Keratinocyte (primary cell): ENCODE data around the gene GTF3C5. TPM values are rescaled to one million over a fixed set of nuclear protein-coding genes. Genes with fewer than 3 reads are reported as not detected.

Experiments used
- DNase-seq: peaks from one replicate; pipeline ENCODE4 v3.0.0-alpha.2; 2011; ENCODE audit warnings: low read depth, missing footprints, low spot score
- FAIRE-seq: peaks from 2 replicates; lab custom pipeline; 2011; peaks lifted over from hg19 to GRCh38; lab: Jason Lieb, UNC
- H2AFZ ChIP-seq: 2 replicates; pipeline ENCODE4 v1.6.0; 2012; ENCODE audit warnings: low read length, control low read depth, inconsistent platforms; ENCODE audit not compliant: control insufficient read depth
- H3K27ac ChIP-seq: 2 replicates; pipeline ENCODE4 v1.5.1; 2011; ENCODE audit warnings: low read length; ENCODE audit not compliant: control insufficient read depth, insufficient read depth
- H3K27me3 ChIP-seq: 3 replicates; pipeline ENCODE4 v1.6.0; 2011; ENCODE audit warnings: low read length; ENCODE audit not compliant: control insufficient read depth, insufficient read depth; ENCODE audit errors: extremely low read depth
- H3K36me3 ChIP-seq, 2 experiments: 2 replicates in 1 of 2; 3 replicates in 1 of 2; pipeline ENCODE4 v1.5.1; 2011; ENCODE audit warnings: low read length in 2 of 2, mild to moderate bottlenecking in 1 of 2; ENCODE audit not compliant: control insufficient read depth in 2 of 2, insufficient read depth in 2 of 2; ENCODE audit errors: extremely low read depth in 1 of 2
- H3K4me1 ChIP-seq: 3 replicates; pipeline ENCODE4 v1.5.1; 2011; ENCODE audit warnings: low read length; ENCODE audit not compliant: control insufficient read depth, insufficient read depth; ENCODE audit errors: extremely low read depth
- H3K4me2 ChIP-seq: 3 replicates; pipeline ENCODE4 v1.6.0; 2011; ENCODE audit warnings: low read depth, low read length; ENCODE audit not compliant: control insufficient read depth, insufficient read depth; ENCODE audit errors: extremely low read depth
- H3K4me3 ChIP-seq, 3 experiments: fragments of 200-600 bp in 1 of 3; sonication (generic) in 1 of 3; 2 replicates in 2 of 3; 3 replicates in 1 of 3; pipeline ENCODE4 v1.5.1; 2011 to 2016; ENCODE audit warnings: low read length in 3 of 3, mild to moderate bottlenecking in 3 of 3, control low read depth in 2 of 3, inconsistent platforms in 1 of 3, low read depth in 1 of 3, mixed read lengths in 1 of 3, mixed run types in 1 of 3, moderate library complexity in 1 of 3; ENCODE audit not compliant: control insufficient read depth in 2 of 3, insufficient read depth in 2 of 3; ENCODE audit errors: extremely low read depth in 1 of 3
- H3K79me2 ChIP-seq: 2 replicates; pipeline ENCODE4 v1.6.0; 2012; ENCODE audit warnings: low read length; ENCODE audit not compliant: control insufficient read depth, insufficient read depth
- H3K9ac ChIP-seq: 3 replicates; pipeline ENCODE4 v1.6.0; 2011; ENCODE audit warnings: low read length; ENCODE audit not compliant: control insufficient read depth, insufficient read depth; ENCODE audit errors: extremely low read depth
- H3K9me1 ChIP-seq: 3 replicates; pipeline ENCODE4 v1.6.0; 2011; ENCODE audit warnings: low read length; ENCODE audit not compliant: control insufficient read depth, insufficient read depth; ENCODE audit errors: extremely low read depth
- H3K9me3 ChIP-seq: 2 replicates; pipeline ENCODE4 v1.5.1; 2012; ENCODE audit warnings: low read depth, low read length; ENCODE audit not compliant: control insufficient read depth
- H4K20me1 ChIP-seq: 3 replicates; pipeline ENCODE4 v1.6.0; 2011; ENCODE audit warnings: low read length; ENCODE audit not compliant: control insufficient read depth, insufficient read depth; ENCODE audit errors: extremely low read depth
- EZH2 ChIP-seq: IDR thresholded peaks from one replicate; pipeline ENCODE4 v1.6.1; 2012; ENCODE audit warnings: inconsistent platforms, mild to moderate bottlenecking, low read length, moderate library complexity
- dilution Hi-C: fragments of 300-500 bp; cut with MboI; formaldehyde crosslinking; loops from one replicate; pipeline ENCODE4 v1.7.0; 2020; ENCODE audit warnings: low sequenced_read_pairs; ENCODE audit not compliant: extremely low pct_ligation_motif_present
- polyA plus RNA-seq, 5 experiments: library from polyadenylated mRNA; depleted of rRNA in 3 of 5; stranded (reverse) in 3 of 5; stranded (forward) in 1 of 5; unstranded in 1 of 5; fragments of >200 nt; gene quantifications; 1 replicate in 1 of 5; 2 replicates in 3 of 5; 3 replicates in 1 of 5; pipeline versions ENCODE4 v1.2.1 to v1.2.3, GENCODE V29; 2011 to 2012; ENCODE audit warnings: missing spikeins in 2 of 5, low read depth in 1 of 5, low replicate concordance in 1 of 5
- TF ChIP-seq, protein P1 (sequence below), 3 experiments: IDR thresholded peaks in 1 of 3; conservative IDR thresholded peaks in 1 of 3; optimal IDR thresholded peaks in 1 of 3; 2 replicates in 2 of 3; 3 replicates in 1 of 3; pipeline versions ENCODE3 to v1.5.1; 2011; ENCODE audit warnings: low read length in 3 of 3, mild to moderate bottlenecking in 3 of 3, moderate library complexity in 2 of 3, control low read depth in 1 of 3, inconsistent platforms in 1 of 3; ENCODE audit not compliant: insufficient read depth in 2 of 3; ENCODE audit errors: extremely low read depth in 1 of 3

GTF3C5 gene
- polyA plus RNA-seq, 1 donor (not counting 4 experiments of a cell fraction or from before 2014, with no cell fraction given) = 37.2 TPM

DNA sequence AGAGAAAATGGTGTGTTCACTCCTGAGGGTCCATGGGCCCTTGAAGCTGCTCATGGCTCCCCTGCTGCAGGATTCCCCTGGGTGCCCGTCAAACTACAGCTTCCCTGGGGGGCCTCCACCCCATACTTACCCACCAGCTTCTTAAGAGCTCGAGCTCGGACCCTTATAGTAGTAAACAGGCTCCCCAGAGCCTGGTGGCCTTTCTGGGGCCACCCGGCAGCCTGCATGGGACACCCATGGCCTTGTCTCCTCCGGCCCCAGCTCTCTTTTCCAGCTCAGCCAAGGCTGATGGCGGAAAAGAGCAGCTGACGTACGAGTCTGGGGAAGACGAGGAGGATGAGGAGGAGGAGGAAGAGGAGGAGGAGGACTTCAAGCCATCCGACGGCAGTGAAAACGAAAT lies 26.8 kb downstream of the GTF3C5 start:
- dilution Hi-C loops = no loop called here
- Histone ChIP-seq H3K27me3 (no peaks in the 10 kb centered on the region), H3K4me3 (no peak overlapping the region), H3K27ac (no peak overlapping the region), H3K9me3 (no peaks in the 10 kb centered on the region), H3K79me2 (no peaks in the 10 kb centered on the region), H4K20me1 (no peaks in the 10 kb centered on the region), H3K4me2 (no peak overlapping the region), H3K36me3 (peaks cover 0 to 16% of the 10 kb centered on the region in 2 experiments), H3K4me1 (peaks cover 34% of the 10 kb centered on the region), H3K9me1 (peaks cover 3% of the 10 kb centered on the region), H3K9ac (no peak overlapping the region), H2AFZ (no peak overlapping the region)
- FAIRE-seq = no peak
- TF ChIP-seq EZH2 = no peak
- TF ChIP-seq, protein P1, sequence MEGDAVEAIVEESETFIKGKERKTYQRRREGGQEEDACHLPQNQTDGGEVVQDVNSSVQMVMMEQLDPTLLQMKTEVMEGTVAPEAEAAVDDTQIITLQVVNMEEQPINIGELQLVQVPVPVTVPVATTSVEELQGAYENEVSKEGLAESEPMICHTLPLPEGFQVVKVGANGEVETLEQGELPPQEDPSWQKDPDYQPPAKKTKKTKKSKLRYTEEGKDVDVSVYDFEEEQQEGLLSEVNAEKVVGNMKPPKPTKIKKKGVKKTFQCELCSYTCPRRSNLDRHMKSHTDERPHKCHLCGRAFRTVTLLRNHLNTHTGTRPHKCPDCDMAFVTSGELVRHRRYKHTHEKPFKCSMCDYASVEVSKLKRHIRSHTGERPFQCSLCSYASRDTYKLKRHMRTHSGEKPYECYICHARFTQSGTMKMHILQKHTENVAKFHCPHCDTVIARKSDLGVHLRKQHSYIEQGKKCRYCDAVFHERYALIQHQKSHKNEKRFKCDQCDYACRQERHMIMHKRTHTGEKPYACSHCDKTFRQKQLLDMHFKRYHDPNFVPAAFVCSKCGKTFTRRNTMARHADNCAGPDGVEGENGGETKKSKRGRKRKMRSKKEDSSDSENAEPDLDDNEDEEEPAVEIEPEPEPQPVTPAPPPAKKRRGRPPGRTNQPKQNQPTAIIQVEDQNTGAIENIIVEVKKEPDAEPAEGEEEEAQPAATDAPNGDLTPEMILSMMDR (optimal IDR thresholded peaks at IDR 0.05 in 1 of 3, IDR thresholded peaks at IDR 0.05 in 1 of 3, conservative IDR thresholded peaks at IDR 0.05 in 1 of 3; ENCODE audit: extremely low read depth in 1 of 3, insufficient read depth in 2 of 3, low read length in 3 of 3) = no peak
- DNase-seq = no peak

DNA sequence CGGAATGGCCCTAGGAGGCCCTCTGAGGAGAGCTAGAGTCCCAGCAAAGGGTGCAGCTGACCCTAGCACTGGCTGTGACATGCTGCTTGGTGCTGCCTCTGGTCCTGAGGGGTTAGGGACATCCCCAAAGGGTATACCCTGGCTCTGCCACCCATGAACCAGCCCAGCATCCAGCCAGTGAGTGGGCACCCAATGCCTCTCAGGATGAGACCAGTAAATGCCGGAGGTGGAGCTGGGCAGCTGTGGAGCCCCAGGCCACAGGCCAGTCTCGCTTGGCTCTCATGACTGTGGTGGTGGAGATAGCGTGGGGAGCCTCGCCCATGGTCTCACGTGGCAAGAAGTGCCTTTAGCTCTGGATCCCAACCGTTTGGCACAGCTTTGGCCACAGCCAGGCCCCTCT lies 27.3 kb downstream of the GTF3C5 start:
- H3K9ac ChIP-seq = no peak overlapping the region
- H3K4me3 ChIP-seq = no peak overlapping the region
- H3K9me3 ChIP-seq = no peaks in the 10 kb centered on the region
- dilution Hi-C loops = no loop called here
- TF ChIP-seq EZH2 = no peak
- TF ChIP-seq, protein P1 (optimal IDR thresholded peaks at IDR 0.05 in 1 of 3, IDR thresholded peaks at IDR 0.05 in 1 of 3, conservative IDR thresholded peaks at IDR 0.05 in 1 of 3; ENCODE audit: extremely low read depth in 1 of 3, insufficient read depth in 2 of 3, low read length in 3 of 3) = no peak
- DNase-seq = no peak
- H3K27me3 ChIP-seq = no peaks in the 10 kb centered on the region
- peaks cover 3% of the 10 kb centered on the region for H3K9me1 ChIP-seq
- H2AFZ ChIP-seq = no peak overlapping the region
- H4K20me1 ChIP-seq = no peaks in the 10 kb centered on the region
- peaks cover 34% of the 10 kb centered on the region for H3K4me1 ChIP-seq
- no peak overlapping the region for H3K27ac ChIP-seq
- H3K4me2 ChIP-seq = no peak overlapping the region
- no peak for FAIRE-seq
- peaks cover 0 to 15% of the 10 kb centered on the region in 2 experiments for H3K36me3 ChIP-seq
- no peaks in the 10 kb centered on the region for H3K79me2 ChIP-seq
